ENCODE results near the gene ACRBP. TPM values are rescaled to one million over a fixed set of nuclear protein-coding genes. Genes with fewer than 3 reads are reported as not detected.

Gene ACRBP
- total RNA-seq (1 to 10 TPM in 3 of 7 donors, under 1 TPM in 4; 0.30 to 2.5 (median 0.92) TPM), polyA plus RNA-seq (1 to 10 TPM in 1 of 2 donors, under 1 TPM in 1; 0.54 to 2.9 TPM)
- long read RNA-seq, donor 1, partial matches to known transcripts, result 0 of 1 reads
- long read RNA-seq, donor 1, other reads (novel, unspliced or antisense), result 1 of 1 reads
- long read RNA-seq, donor 2, partial matches to known transcripts, result 0 of 2 reads
- long read RNA-seq, donor 2, other reads (novel, unspliced or antisense), result 0 of 2 reads
- long read RNA-seq, donor 3, partial matches to known transcripts, result 0 of 3 reads
- long read RNA-seq, donor 3, other reads (novel, unspliced or antisense), result 1 of 3 reads

DNA sequence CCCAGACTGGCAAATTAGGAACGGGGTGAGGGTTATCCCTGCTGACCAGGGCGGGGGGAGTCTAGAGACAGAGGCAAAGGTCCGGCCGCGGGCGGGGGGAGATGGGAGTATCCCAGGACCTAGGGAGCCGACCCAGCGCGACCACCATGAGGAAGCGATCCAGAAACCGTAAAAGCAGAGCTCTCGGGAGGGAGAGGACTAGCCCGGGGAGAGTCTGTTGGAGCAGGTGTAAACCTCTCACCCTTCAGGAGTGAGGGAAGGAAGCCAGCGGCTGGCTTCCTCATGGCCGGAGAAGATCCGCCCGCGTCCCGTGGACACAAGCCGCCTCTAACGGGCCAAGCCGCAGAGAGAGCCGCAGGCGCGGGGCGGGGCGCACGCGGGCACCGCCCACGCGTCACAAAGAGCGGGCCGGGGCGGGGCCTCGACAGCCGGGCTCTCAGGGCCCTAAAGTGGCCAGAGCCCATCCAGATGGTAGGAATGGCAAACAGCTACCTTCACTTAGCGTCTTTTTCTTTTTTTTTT is at the start of gene ACRBP:
TSS of gene ACRBP (minus strand) at position 350 of the 522 bp plus-strand sequence. CDS start at position 284, 66 bp downstream.
- intact Hi-C loops (cut with DNase I), result loop anchor here in 2 of 4 donors (10.0 kb wide), 2 partner anchors 58 to 82 kb away; partner anchors contain the start of genes NOP2 (in 1 of the 2) and PIANP (in 1 of the 2)

DNA sequence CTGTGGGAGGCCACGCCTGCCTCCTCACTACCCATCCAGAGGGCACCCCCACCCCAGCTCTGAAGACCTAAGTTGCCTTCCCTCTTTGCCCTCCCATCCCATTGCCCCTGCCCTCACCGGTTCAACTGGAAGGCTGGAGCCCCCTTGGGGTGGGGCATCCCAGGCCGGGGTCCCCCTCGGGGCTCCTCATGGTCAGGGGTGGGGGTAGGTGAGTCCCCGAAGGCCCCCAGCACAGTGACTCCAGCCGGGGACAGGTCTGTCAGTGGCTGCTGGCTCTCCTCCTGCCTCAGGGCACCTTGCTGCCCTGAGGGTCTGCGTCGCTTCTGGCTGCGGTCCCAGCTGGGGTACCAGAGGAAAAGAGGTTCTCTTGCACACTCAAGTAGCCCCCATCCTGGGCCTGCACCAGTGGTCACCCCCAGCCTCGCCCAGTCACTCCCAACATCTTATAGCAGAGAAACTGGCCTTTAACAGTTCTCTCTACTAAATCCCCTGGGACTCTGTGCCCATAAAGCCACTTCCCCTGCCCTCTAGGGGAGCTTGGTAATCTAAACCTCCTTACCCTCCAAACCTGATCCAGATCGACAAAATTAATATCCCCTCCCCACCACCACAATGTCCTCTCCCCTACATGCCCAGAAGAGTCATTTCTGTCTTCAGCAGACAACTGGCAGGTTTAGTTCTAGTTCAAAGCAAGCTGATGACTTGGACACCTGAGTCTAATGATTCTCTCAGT is 48.2 kb upstream of the ACRBP start:
- WGBS, 3 donors, result 71 to 80% (median 76%) methylated on average over 10 to 11 of the region's 11 CpGs
- intact Hi-C loops (cut with DNase I), result no loop called here
- TF ChIP-seq EP300 (IDR thresholded peaks at IDR 0.05) (no peak), POLR2A (IDR thresholded peaks at IDR 0.05) (no peak)
- TF ChIP-seq, protein P1, sequence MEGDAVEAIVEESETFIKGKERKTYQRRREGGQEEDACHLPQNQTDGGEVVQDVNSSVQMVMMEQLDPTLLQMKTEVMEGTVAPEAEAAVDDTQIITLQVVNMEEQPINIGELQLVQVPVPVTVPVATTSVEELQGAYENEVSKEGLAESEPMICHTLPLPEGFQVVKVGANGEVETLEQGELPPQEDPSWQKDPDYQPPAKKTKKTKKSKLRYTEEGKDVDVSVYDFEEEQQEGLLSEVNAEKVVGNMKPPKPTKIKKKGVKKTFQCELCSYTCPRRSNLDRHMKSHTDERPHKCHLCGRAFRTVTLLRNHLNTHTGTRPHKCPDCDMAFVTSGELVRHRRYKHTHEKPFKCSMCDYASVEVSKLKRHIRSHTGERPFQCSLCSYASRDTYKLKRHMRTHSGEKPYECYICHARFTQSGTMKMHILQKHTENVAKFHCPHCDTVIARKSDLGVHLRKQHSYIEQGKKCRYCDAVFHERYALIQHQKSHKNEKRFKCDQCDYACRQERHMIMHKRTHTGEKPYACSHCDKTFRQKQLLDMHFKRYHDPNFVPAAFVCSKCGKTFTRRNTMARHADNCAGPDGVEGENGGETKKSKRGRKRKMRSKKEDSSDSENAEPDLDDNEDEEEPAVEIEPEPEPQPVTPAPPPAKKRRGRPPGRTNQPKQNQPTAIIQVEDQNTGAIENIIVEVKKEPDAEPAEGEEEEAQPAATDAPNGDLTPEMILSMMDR (IDR thresholded peaks at IDR 0.05), result no peak
- Histone ChIP-seq H3K4me1 (ENCODE audit: insufficient read depth) (peaks cover 2% of the 10 kb centered on the region), H3K27me3 (no peaks in the 10 kb centered on the region), H3K9me3 (no peaks in the 10 kb centered on the region), H3K27ac (no peak overlapping the region), H3K36me3 (no peaks in the 10 kb centered on the region), H3K4me3 (no peak overlapping the region)
- DNase-seq, result peak in 1 of 5 donors; percentile 25

More for the DNA sequence above, at the start of gene ACRBP:
- Histone ChIP-seq H3K36me3 (no peaks in the 10 kb centered on the region), H3K27ac (no peak within 1 kb of the TSS), H3K27me3 (no peaks in the 10 kb centered on the region), H3K9me3 (no peaks in the 10 kb centered on the region), H3K4me3 (peak within 1 kb of the TSS; percentile 42), H3K4me1 (ENCODE audit: insufficient read depth) (no peaks in the 10 kb centered on the region)
- no peak for TF ChIP-seq POLR2A (IDR thresholded peaks at IDR 0.05)
- no peak for TF ChIP-seq EP300 (IDR thresholded peaks at IDR 0.05)
- TF ChIP-seq, protein P1 (IDR thresholded peaks at IDR 0.05), result no peak
- DNase-seq, result peak; percentile 71 to 85 (median 78)
- WGBS, 3 donors, result 2 to 5% (median 3%) methylated on average over 38 of the region's 38 CpGs

GRCh38 chr12:6694701-6695100 is 47.5 kb upstream of the ACRBP start:
- intact Hi-C loops (cut with DNase I), result no loop called here
- DNase-seq, result peak in 1 of 5 donors; percentile 20
- Histone ChIP-seq H3K9me3 (no peaks in the 10 kb centered on the region), H3K36me3 (no peaks in the 10 kb centered on the region), H3K27ac (no peak overlapping the region), H3K4me1 (ENCODE audit: insufficient read depth) (no peaks in the 10 kb centered on the region), H3K27me3 (no peaks in the 10 kb centered on the region), H3K4me3 (no peak overlapping the region)
- no peak for TF ChIP-seq EP300 (IDR thresholded peaks at IDR 0.05)
- TF ChIP-seq POLR2A (IDR thresholded peaks at IDR 0.05), result no peak
- TF ChIP-seq, protein P1 (IDR thresholded peaks at IDR 0.05), result no peak
- WGBS, 3 donors, result 74 to 77% (median 77%) methylated on average over 9 of the region's 9 CpGs

GRCh38 chr12:6693832-6694355 is 46.7 kb upstream of the ACRBP start:
- intact Hi-C loops (cut with DNase I), result no loop called here
- Histone ChIP-seq H3K36me3 (no peaks in the 10 kb centered on the region), H3K27ac (no peak overlapping the region), H3K9me3 (no peaks in the 10 kb centered on the region), H3K4me1 (ENCODE audit: insufficient read depth) (no peaks in the 10 kb centered on the region), H3K27me3 (no peaks in the 10 kb centered on the region), H3K4me3 (no peak overlapping the region)
- TF ChIP-seq POLR2A (IDR thresholded peaks at IDR 0.05) (no peak), EP300 (IDR thresholded peaks at IDR 0.05) (no peak)
- TF ChIP-seq, protein P1 (IDR thresholded peaks at IDR 0.05), result no peak
- 36 to 50% (median 47%) methylated on average over 4 of the region's 4 CpGs for WGBS, 3 donors
- DNase-seq, result no peak

All from ovary (tissue), 10 donors.